IMR-90 (cell line): ENCODE results near the gene SYT10. TPM values are rescaled to one million over a fixed set of nuclear protein-coding genes. Genes with fewer than 3 reads are reported as not detected.

Experiments used
- ATAC-seq: fragments of 200-7000 bp; cut with Tn5 transposase; 2 replicates; pipeline ENCODE4 v1.9.1; 2020; ENCODE audit warnings: low read depth, mild to moderate bottlenecking, moderate library complexity
- BruUV-seq: library from RNA; stranded (reverse); fragments of 400-500 nt; replicated peaks from 2 replicates; lab custom pipeline; 2021; lab: Mats Ljungman, UMichigan
- CTCF ChIA-PET: fragments of 300-600 bp; formaldehyde crosslinking; extraction: SDS; loops from one replicate; lab custom pipeline; 2021; ENCODE audit warnings: antibody characterized with exemption; lab: Yijun Ruan, JAX
- POLR2A ChIA-PET: fragments of 300-600 bp; sonication (Branson Sonifier 250); formaldehyde crosslinking; loops from one replicate; lab custom pipeline; 2022; ENCODE audit warnings: antibody characterized with exemption; ENCODE audit not compliant: unreplicated experiment; lab: Charles Lee
- DNase-seq: peaks from one replicate; pipeline ENCODE4 v3.0.0; 2013
- H2AFZ ChIP-seq: replicated peaks from 2 replicates; pipeline ENCODE3; 2013; ENCODE audit warnings: low read length, mild to moderate bottlenecking; ENCODE audit not compliant: poor library complexity
- H2AK5ac ChIP-seq: 2 replicates; pipeline ENCODE4 v1.6.1; 2013; ENCODE audit warnings: low read depth, low read length, inconsistent platforms
- H2AK9ac ChIP-seq: replicated peaks from 2 replicates; pipeline ENCODE3; 2013; ENCODE audit warnings: mild to moderate bottlenecking, low read depth, low read length, moderate library complexity; ENCODE audit not compliant: poor library complexity
- H2BK120ac ChIP-seq: 2 replicates; pipeline ENCODE4 v1.6.1; 2013; ENCODE audit warnings: low read depth, low read length, inconsistent platforms
- H2BK15ac ChIP-seq: 3 replicates; pipeline ENCODE4 v1.6.1; 2013; ENCODE audit warnings: low read depth, low read length, inconsistent platforms
- H2BK20ac ChIP-seq: 2 replicates; pipeline ENCODE4 v1.6.1; 2013; ENCODE audit warnings: low read depth, mild to moderate bottlenecking, inconsistent platforms, low read length, moderate library complexity
- H2BK5ac ChIP-seq: 2 replicates; pipeline ENCODE4 v1.6.1; 2013; ENCODE audit warnings: mild to moderate bottlenecking, low read depth, low read length, inconsistent platforms; ENCODE audit not compliant: poor library complexity, severe bottlenecking
- H3K14ac ChIP-seq: replicated peaks from 2 replicates; pipeline ENCODE4 v1.6.1; 2013; ENCODE audit warnings: low read depth, low read length, inconsistent platforms
- H3K18ac ChIP-seq: 2 replicates; pipeline ENCODE4 v1.6.1; 2013; ENCODE audit warnings: low read depth, low read length, control low read depth
- H3K23ac ChIP-seq: 2 replicates; pipeline ENCODE4 v1.6.1; 2013; ENCODE audit warnings: low read depth, low read length, inconsistent platforms
- H3K27ac ChIP-seq: 2 replicates; pipeline ENCODE4 v1.5.1; 2013; ENCODE audit warnings: mild to moderate bottlenecking, control low read depth, low read length; ENCODE audit not compliant: insufficient read depth
- H3K27me3 ChIP-seq: 2 replicates; pipeline ENCODE4 v1.6.1; 2013; ENCODE audit warnings: low read length; ENCODE audit not compliant: control insufficient read depth, insufficient read depth
- H3K36me3 ChIP-seq: 2 replicates; pipeline ENCODE4 v1.6.1; 2013; ENCODE audit warnings: low read length, mixed read lengths; ENCODE audit not compliant: control insufficient read depth, insufficient read depth
- H3K4ac ChIP-seq: 2 replicates; pipeline ENCODE4 v1.6.1; 2013; ENCODE audit warnings: low read depth, low read length, inconsistent platforms
- H3K4me1 ChIP-seq: 2 replicates; pipeline ENCODE4 v1.6.1; 2013; ENCODE audit warnings: low read length, mixed read lengths; ENCODE audit not compliant: control insufficient read depth, insufficient read depth
- H3K4me2 ChIP-seq: 2 replicates; pipeline ENCODE4 v1.6.1; 2013; ENCODE audit warnings: low read depth, mild to moderate bottlenecking, control low read depth, low read length, moderate library complexity
- H3K4me3 ChIP-seq: 2 replicates; pipeline ENCODE4 v1.5.1; 2013; ENCODE audit warnings: low read depth, mild to moderate bottlenecking, control low read depth, low read length, moderate library complexity; ENCODE audit not compliant: insufficient read depth
- H3K56ac ChIP-seq: 2 replicates; pipeline ENCODE4 v1.6.1; 2013; ENCODE audit warnings: low read length, inconsistent platforms; ENCODE audit not compliant: insufficient read depth; ENCODE audit errors: extremely low read depth
- H3K79me1 ChIP-seq, 2 experiments: 2 replicates each; pipeline ENCODE4 v1.6.1; 2013; ENCODE audit warnings: low read length in 2 of 2, inconsistent platforms in 1 of 2, low read depth in 1 of 2
- H3K9ac ChIP-seq: 2 replicates; pipeline ENCODE4 v1.6.1; 2013; ENCODE audit warnings: low read depth, low read length, control low read depth
- H3K9me1 ChIP-seq: 2 replicates; pipeline ENCODE4 v1.6.1; 2013; ENCODE audit warnings: low read length, inconsistent platforms; ENCODE audit not compliant: insufficient read depth
- H3K9me3 ChIP-seq: 2 replicates; pipeline ENCODE4 v1.6.1; 2013; ENCODE audit warnings: low read length; ENCODE audit not compliant: control insufficient read depth, insufficient read depth
- H4K20me1 ChIP-seq: 2 replicates; pipeline ENCODE4 v1.6.1; 2013; ENCODE audit warnings: low read length, inconsistent platforms; ENCODE audit not compliant: insufficient read depth
- H4K5ac ChIP-seq: 2 replicates; pipeline ENCODE4 v1.6.1; 2013; ENCODE audit warnings: mild to moderate bottlenecking, low read depth, low read length, control low read depth
- H4K8ac ChIP-seq, 2 experiments: 2 replicates each; pipeline ENCODE4 v1.6.1; 2013; ENCODE audit warnings: low read depth in 2 of 2, low read length in 2 of 2, control low read depth in 1 of 2, inconsistent platforms in 1 of 2
- H4K91ac ChIP-seq: 2 replicates; pipeline ENCODE4 v1.6.1; 2013; ENCODE audit warnings: low read depth, low read length, inconsistent platforms; ENCODE audit not compliant: insufficient read depth
- CEBPB ChIP-seq: IDR thresholded peaks from 2 replicates; pipeline ENCODE4 v1.6.1; 2012; ENCODE audit warnings: low read depth, low read length, improper control_type of control experiment
- CHD1 ChIP-seq: IDR thresholded peaks from 2 replicates; pipeline ENCODE4 v1.6.1; 2012; ENCODE audit warnings: low read depth, low read length, improper control_type of control experiment
- ELK1 ChIP-seq: fragments of 150-350 bp; IDR thresholded peaks from 2 replicates; pipeline ENCODE4 v1.6.1; 2016; ENCODE audit warnings: low read depth, mild to moderate bottlenecking, low read length, moderate library complexity, borderline replicate concordance
- MAZ ChIP-seq: IDR thresholded peaks from 2 replicates; pipeline ENCODE4 v1.6.1; 2012; ENCODE audit warnings: low read depth, mild to moderate bottlenecking, low read length, improper control_type of control experiment, moderate library complexity, borderline replicate concordance
- NFE2L2 ChIP-seq: fragments of 150-350 bp; IDR thresholded peaks from 2 replicates; pipeline ENCODE4 v1.6.1; 2016; ENCODE audit warnings: low read depth, mild to moderate bottlenecking, low read length
- POLR2A ChIP-seq: IDR thresholded peaks from 2 replicates; pipeline ENCODE4 v1.6.1; 2012; ENCODE audit warnings: mild to moderate bottlenecking, low read depth, low read length
- RAD21 ChIP-seq: IDR thresholded peaks from 2 replicates; pipeline ENCODE4 v1.6.1; 2012; ENCODE audit warnings: low read length, improper control_type of control experiment
- RFX5 ChIP-seq: IDR thresholded peaks from 2 replicates; pipeline ENCODE4 v1.8.0; 2012; ENCODE audit warnings: low read depth, mild to moderate bottlenecking, low read length, moderate library complexity
- WGBS, 2 experiments: methylation state at CpG; one replicate each; pipeline versions ENCODE4 v1.1.5 to v1.1.7; 2013; ENCODE audit warnings: missing lambda C conversion rate in 2 of 2; ENCODE audit not compliant: insufficient read length in 1 of 2; ENCODE audit errors: extremely low coverage in 2 of 2; 5-methylcytosine and 5-hydroxymethylcytosine counted together
- dilution Hi-C: fragments of 300-500 bp; cut with HindIII; formaldehyde crosslinking; loops from one replicate; pipeline ENCODE4 v1.14.3; 2018; ENCODE audit warnings: low sequenced_read_pairs; ENCODE audit not compliant: unreplicated experiment
- in situ Hi-C: fragments of 300-500 bp; cut with MboI; formaldehyde crosslinking; loops from 3 replicates; pipeline ENCODE4 v1.14.3; 2019; ENCODE audit warnings: low sequenced_read_pairs, inconsistent platforms, mixed read lengths
- intact Hi-C: fragments of 100-400 bp; cut with micrococcal nuclease; formaldehyde crosslinking; loops from 2 replicates; pipeline ENCODE4 v1.10.0; 2022
- polyA plus RNA-seq, 3 experiments: library from polyadenylated mRNA; depleted of rRNA; stranded (reverse); fragments of >200 nt; gene quantifications; 2 replicates each; pipeline ENCODE4 v1.2.3, GENCODE V29; 2012; ENCODE audit warnings: low replicate concordance in 1 of 3
- total RNA-seq: library from RNA; depleted of rRNA; stranded (reverse); fragments of >200 nt; gene quantifications from 2 replicates; pipeline ENCODE4 v1.2.3, GENCODE V29; 2012

Gene SYT10
- total and polyA plus RNA-seq, 2 of the 4 experiments (the other 2 are of a cell fraction): not detected

GRCh38 chr12:33330940-33331339 lies 108.7 kb downstream of the SYT10 start:
- no peak overlapping the region for H4K91ac ChIP-seq
- no peak overlapping the region for H2AK5ac ChIP-seq
- no peak overlapping the region for H3K23ac ChIP-seq
- DNase-seq (no peak), ATAC-seq (no peak)
- dilution Hi-C loops (no loop called here), intact Hi-C loops (no loop called here), in situ Hi-C loops (no loop called here)
- H4K5ac ChIP-seq: no peak overlapping the region
- no peaks in the 10 kb centered on the region for H3K36me3 ChIP-seq
- no peak overlapping the region for H4K8ac ChIP-seq
- no peak overlapping the region for H2BK5ac ChIP-seq
- no CpG with 5 or more reads among the region's 2 CpGs for WGBS, 2 experiments
- H3K9ac ChIP-seq: no peak overlapping the region
- POLR2A ChIA-PET: no interaction called here
- no peaks in the 10 kb centered on the region for H3K4me1 ChIP-seq
- TF ChIP-seq POLR2A (no peak), ELK1 (no peak), CEBPB (no peak), MAZ (no peak), NFE2L2 (no peak), RFX5 (no peak), CHD1 (no peak), RAD21 (no peak)
- no peak overlapping the region for H3K4ac ChIP-seq
- no peak overlapping the region for H3K27ac ChIP-seq
- H3K56ac ChIP-seq: no peak overlapping the region
- H3K18ac ChIP-seq: no peak overlapping the region
- peaks cover 6% of the 10 kb centered on the region; the same call in 1 of the 2 replicates for H3K9me3 ChIP-seq
- no TSS peak for BruUV-seq
- H2BK15ac ChIP-seq: no peak overlapping the region
- H2AFZ ChIP-seq: no peak overlapping the region
- H3K4me2 ChIP-seq: no peak overlapping the region
- H3K14ac ChIP-seq: no peak overlapping the region
- no peaks in the 10 kb centered on the region for H4K20me1 ChIP-seq
- no peak overlapping the region for H2AK9ac ChIP-seq
- H3K79me1 ChIP-seq: no peaks in the 10 kb centered on the region
- no peak overlapping the region for H2BK20ac ChIP-seq
- H2BK120ac ChIP-seq: no peak overlapping the region
- H3K4me3 ChIP-seq: no peak overlapping the region
- CTCF ChIA-PET: no interaction called here
- H3K9me1 ChIP-seq: no peaks in the 10 kb centered on the region
- H3K27me3 ChIP-seq: no peaks in the 10 kb centered on the region
